Measurements from ENCODE around the gene LDB3.

Gene LDB3

DNA sequence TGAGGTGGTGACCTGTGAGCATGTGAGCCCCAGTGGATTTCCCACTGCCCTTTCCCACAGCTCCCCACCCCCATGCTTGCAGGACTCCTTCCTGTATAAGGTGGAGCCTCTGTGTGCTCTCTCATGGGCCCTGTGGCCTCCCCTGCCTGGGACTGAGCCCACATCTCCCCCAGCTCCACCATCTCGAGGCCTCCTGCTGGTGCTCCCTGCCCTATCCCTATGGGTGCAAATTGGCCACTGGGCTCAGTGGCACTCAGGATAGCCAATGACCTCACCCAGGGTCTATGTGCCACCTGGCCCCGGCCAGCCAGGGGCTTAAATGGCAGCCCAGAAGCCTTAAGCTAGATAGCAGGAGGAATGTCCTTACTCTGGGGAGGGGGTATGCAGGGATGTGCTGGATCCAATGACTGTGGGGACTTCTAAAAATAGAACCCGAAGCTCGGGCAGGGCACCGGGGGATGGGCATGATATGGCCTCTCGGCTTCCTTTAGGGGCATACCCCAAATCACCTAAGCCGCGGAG lies 2.0 kb downstream of the LDB3 start:
- DNase-seq (ENCODE audit: low read depth, low spot score): no peak
- in situ Hi-C loops (cut with HindIII; ENCODE audit: low sequenced_read_pairs): no loop called here
- H3K4me3 ChIP-seq (ENCODE audit: low read depth, low read length): no peak overlapping the region
- TF ChIP-seq, protein P1, sequence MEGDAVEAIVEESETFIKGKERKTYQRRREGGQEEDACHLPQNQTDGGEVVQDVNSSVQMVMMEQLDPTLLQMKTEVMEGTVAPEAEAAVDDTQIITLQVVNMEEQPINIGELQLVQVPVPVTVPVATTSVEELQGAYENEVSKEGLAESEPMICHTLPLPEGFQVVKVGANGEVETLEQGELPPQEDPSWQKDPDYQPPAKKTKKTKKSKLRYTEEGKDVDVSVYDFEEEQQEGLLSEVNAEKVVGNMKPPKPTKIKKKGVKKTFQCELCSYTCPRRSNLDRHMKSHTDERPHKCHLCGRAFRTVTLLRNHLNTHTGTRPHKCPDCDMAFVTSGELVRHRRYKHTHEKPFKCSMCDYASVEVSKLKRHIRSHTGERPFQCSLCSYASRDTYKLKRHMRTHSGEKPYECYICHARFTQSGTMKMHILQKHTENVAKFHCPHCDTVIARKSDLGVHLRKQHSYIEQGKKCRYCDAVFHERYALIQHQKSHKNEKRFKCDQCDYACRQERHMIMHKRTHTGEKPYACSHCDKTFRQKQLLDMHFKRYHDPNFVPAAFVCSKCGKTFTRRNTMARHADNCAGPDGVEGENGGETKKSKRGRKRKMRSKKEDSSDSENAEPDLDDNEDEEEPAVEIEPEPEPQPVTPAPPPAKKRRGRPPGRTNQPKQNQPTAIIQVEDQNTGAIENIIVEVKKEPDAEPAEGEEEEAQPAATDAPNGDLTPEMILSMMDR (IDR thresholded peaks at IDR 0.05; ENCODE audit: low read depth, low read length): no peak

DNA sequence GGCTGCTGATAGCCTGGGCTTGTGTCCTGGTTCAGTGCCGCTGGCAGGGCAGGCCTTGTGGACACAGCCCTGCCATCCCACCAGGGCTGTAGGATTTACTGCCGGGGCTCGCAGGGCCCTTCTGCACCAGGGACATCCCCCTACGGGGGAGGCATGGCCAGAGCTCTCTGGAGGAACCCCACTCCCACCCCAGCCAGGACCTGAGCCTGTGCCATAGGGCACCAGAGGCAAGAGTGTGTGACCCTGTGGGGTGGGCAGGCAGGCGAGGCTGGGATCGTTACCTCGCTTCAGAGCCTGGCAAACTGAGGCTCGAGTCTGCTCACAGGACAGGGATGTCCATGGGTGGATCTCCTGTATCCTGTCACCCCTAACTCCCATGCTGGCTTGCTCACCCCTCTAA lies 2.6 kb downstream of the LDB3 start:
- DNase-seq (ENCODE audit: low read depth, low spot score): no peak
- TF ChIP-seq, protein P1 (IDR thresholded peaks at IDR 0.05; ENCODE audit: low read depth, low read length): no peak
- in situ Hi-C loops (cut with HindIII; ENCODE audit: low sequenced_read_pairs): no loop called here
- H3K4me3 ChIP-seq (ENCODE audit: low read depth, low read length): no peak overlapping the region

DNA sequence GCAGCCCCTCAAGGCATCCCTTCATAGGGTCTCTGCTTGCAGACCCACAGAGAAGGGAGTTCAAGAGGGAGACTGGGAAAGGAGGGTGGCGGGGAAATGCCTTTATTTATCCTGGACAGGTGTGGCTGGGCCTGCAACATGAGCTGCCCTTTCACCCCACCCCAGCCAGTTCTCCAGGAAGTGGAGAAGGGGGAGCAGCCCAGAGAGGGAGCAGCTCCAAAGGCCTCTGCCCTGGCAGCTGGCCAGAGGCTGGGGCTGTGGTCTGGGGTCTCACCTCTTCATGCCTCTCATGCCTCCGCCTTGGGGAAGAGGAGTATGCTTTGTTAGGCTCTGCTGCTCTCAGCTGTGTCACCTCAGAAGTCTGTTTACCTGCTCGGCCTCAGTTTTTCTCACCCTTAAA lies 3.1 kb downstream of the LDB3 start:
- in situ Hi-C loops (cut with HindIII; ENCODE audit: low sequenced_read_pairs): no loop called here
- TF ChIP-seq, protein P1 (IDR thresholded peaks at IDR 0.05; ENCODE audit: low read depth, low read length): no peak
- H3K4me3 ChIP-seq (ENCODE audit: low read depth, low read length): no peak overlapping the region
- no peak for DNase-seq (ENCODE audit: low read depth, low spot score)

DNA sequence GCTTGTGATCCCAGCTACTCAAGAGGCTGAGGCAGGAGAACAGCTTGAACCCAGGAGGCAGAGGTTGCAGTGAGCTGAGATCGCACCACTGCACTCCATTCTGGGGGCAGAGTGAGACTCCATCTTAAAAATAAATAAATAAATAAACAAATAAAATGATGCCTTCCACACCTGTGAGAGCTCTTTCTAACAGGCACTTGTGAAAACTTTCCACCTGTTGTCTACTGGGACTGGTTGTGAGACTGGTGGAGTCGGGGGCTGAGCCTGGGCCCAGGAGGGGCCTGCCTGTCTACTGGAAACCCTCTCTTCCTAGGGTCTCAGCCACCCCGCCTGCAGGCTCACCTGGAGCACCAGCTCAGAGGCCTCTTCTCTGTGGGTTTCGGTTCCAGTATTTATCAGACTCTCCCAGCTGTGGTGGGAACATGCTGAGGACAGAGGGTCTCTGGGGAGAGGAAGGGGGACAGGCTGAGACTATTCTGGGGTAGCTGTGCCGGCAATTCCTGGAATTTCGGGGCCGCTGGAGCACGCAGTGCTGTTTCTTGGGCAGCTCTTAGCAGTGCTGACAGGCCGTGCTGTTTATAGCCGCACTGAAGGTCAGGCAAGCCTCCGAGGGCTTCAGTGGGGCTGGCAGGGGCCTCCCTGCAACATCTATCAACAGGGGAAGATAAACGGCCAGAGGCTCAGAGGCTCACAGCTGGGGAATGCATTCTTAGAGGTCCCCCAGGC lies 3.8 kb downstream of the LDB3 start:
- H3K4me3 ChIP-seq (ENCODE audit: low read depth, low read length): no peak overlapping the region
- in situ Hi-C loops (cut with HindIII; ENCODE audit: low sequenced_read_pairs): no loop called here
- no peak for DNase-seq (ENCODE audit: low read depth, low spot score)
- TF ChIP-seq, protein P1 (IDR thresholded peaks at IDR 0.05; ENCODE audit: low read depth, low read length): no peak

DNA sequence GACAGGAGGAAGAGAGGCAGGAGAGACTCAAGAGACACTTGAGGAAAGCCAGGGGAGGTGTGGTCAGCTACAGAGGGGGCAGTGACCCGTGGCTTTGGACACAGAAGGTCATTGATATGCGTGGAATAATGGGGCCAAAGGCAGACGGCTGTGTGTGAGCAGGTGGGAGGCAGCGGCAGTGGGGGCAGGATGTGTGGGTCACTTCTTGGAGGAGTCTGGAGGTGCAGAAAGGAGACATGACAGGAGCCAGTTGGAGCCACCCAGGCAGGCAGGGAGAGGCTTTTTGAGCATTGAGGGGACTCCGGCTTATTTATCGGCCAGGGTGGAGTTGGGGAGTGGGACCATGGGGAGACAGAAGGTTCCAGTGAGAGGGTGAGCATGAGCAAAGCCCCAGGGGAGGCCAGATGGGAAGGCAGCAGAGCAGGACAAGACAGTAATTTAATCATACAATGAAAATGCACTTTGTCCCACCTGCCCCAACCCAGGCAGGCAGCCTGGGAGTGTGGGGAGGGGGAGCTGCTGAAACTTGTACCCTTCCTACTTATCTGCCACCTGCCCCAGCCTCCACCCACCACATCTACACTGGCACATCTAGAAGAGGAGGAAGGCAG lies 5.0 kb downstream of the LDB3 start:
- DNase-seq (ENCODE audit: low read depth, low spot score): no peak
- in situ Hi-C loops (cut with HindIII; ENCODE audit: low sequenced_read_pairs): no loop called here
- TF ChIP-seq, protein P1 (IDR thresholded peaks at IDR 0.05; ENCODE audit: low read depth, low read length): no peak
- H3K4me3 ChIP-seq (ENCODE audit: low read depth, low read length): no peak overlapping the region

DNA sequence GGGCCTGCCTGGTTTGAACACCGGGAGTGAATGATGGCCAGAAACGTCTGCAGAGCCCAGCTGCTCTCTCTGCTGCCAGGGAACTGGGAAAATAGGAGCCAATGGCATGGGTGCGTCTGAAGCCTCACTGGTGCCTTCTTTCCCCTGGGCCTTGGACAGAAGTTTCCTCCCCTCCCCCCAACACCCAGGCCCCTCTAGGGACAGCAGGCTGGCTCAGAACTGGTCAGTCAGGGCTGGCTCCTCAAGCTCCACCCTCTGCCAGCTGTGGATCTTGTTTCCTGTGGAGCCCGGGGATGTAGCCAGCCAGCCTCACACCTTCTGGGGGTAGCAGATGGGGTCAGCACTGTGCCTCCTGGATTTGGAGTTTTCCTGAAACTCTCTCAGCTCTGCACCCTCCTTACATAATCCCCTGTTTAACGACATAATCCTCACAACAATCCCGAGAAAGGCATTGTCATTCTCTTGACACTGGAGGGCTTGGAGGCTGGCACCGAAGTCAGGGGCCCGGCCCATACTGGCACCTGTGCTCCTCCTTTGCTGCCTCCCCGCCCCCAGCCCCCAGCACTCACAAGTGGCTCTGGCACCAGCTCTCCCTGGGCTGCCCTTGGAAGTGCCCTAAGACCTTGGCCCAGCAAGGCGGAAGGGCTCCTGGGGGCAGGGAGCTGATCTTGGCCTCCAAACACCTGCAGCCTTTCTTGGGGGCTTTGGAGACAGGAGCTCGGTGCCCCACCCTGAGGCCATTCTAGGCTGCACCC lies 5.7 kb downstream of the LDB3 start:
- in situ Hi-C loops (cut with HindIII; ENCODE audit: low sequenced_read_pairs): no loop called here
- H3K4me3 ChIP-seq (ENCODE audit: low read depth, low read length): no peak overlapping the region
- DNase-seq (ENCODE audit: low read depth, low spot score): no peak

More for the DNA sequence above, 5.7 kb downstream of the LDB3 start:
- TF ChIP-seq, protein P1 (IDR thresholded peaks at IDR 0.05; ENCODE audit: low read depth, low read length): no peak
